Measurements from ENCODE around the gene SCN4B. TPM values are rescaled to one million over a fixed set of nuclear protein-coding genes. Genes with fewer than 3 reads are reported as not detected.

SCN4B gene
- polyA plus RNA-seq, 1 experiment: 0.43 TPM

DNA sequence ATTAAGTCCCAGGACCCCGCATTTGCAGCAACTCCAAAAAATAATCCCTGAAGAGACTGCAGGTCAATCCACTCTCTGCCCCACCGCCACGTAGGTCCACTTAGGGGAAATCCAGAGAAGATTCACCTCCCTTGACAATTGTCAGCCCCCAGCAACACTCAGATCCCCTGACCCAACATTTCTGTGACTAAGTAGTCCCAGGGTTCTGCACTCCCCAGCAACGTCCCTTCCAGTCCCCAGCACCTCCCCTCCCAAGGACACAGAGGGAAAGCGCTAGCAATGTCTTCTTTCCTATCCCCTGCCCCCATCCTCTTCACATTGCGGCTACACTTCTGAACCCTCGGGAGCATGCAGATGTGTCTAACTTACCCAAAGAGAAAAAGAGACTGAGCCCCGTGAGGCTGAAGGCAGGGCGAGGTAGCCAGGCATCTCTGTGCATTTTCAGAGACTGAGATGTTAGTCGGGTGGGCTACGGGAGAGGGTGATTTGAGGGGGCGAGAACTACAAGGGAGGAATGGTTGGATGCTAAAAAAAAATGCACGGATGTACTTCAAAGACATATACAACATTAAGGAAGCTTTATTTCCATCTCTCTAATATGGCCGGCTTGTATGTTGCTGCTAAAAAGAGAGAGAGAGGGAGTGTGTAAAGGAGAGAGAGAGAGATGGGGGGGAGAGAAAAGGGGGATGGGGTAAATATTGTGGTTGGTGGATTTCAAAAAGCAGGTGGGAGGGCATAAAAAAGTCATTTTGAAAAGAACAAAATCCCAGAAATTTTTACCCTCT is 23.6 kb upstream of the SCN4B start, which contains the start of gene SCN2B:
TSS of gene SCN2B (minus strand) at position 647 of the 785 bp plus-strand sequence. CDS start at position 439, 208 bp downstream.
- ChIA-PET CTCF (interaction anchor here (1.1 kb wide), 1 partner anchor 10 kb away, joined by 3 read pairs; no protein-coding TSS in a partner anchor), POLR2A (no interaction called here)
- H3K36me3 ChIP-seq (ENCODE audit: control insufficient read depth, insufficient read depth, low read length): no peaks in the 10 kb centered on the region
- H3K27me3 ChIP-seq (ENCODE audit: control insufficient read depth, insufficient read depth, low read length): peaks cover 20% of the 10 kb centered on the region
- H3K4me3 ChIP-seq (ENCODE audit: low read depth, low read length): no peak within 1 kb of the TSS
- no peak for DNase-seq (ENCODE audit: low read depth)
- TF ChIP-seq CTCF (IDR thresholded peaks at IDR 0.05; ENCODE audit: insufficient read depth, low read depth, low read length): no peak

GRCh38 chr11:118175031-118175992 is 22.7 kb upstream of the SCN4B start:
- no peak overlapping the region for H3K4me3 ChIP-seq (ENCODE audit: low read depth, low read length)
- ChIA-PET POLR2A (no interaction called here), CTCF (interaction anchor here (0.8 to 1.2 kb wide), 3 partner anchors 9 to 37 kb away, joined by 3 read pairs; no protein-coding TSS in a partner anchor)
- no peak for TF ChIP-seq CTCF (IDR thresholded peaks at IDR 0.05; ENCODE audit: insufficient read depth, low read depth, low read length)
- H3K27me3 ChIP-seq (ENCODE audit: control insufficient read depth, insufficient read depth, low read length): peaks cover 20% of the 10 kb centered on the region
- no peak for DNase-seq (ENCODE audit: low read depth)
- no peaks in the 10 kb centered on the region for H3K36me3 ChIP-seq (ENCODE audit: control insufficient read depth, insufficient read depth, low read length)

DNA sequence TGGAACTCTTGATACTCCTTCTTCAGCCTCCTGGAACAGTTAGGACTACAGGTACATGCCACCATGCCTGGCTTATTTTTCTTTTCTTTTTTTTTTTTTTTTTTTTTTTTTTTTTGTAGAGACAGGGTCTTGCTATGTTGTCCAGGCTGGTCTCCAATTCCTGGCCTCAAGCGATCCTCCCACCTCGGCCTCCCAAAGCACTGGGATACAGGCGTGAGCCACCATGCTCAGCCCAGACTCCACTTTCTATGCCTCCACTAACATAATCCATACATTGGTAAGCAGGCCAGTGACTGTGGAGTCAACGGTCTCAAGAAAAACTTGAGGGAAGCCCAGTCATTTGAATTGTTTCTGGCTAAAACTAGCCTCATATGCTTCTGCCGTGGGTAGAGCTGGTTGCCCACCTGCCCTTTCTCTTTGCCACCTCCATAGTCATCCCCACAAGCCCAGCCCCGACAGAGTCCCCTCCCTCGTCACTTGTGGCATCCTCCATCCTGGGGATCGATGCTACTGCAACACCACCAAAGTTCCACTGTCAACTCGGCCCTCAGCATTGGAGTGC is 21.5 kb upstream of the SCN4B start:
- DNase-seq (ENCODE audit: low read depth): no peak
- TF ChIP-seq CTCF (IDR thresholded peaks at IDR 0.05; ENCODE audit: insufficient read depth, low read depth, low read length): no peak
- ChIA-PET POLR2A (no interaction called here), CTCF (no interaction called here)
- peaks cover 20% of the 10 kb centered on the region for H3K27me3 ChIP-seq (ENCODE audit: control insufficient read depth, insufficient read depth, low read length)
- H3K4me3 ChIP-seq (ENCODE audit: low read depth, low read length): no peak overlapping the region
- no peaks in the 10 kb centered on the region for H3K36me3 ChIP-seq (ENCODE audit: control insufficient read depth, insufficient read depth, low read length)

DNA sequence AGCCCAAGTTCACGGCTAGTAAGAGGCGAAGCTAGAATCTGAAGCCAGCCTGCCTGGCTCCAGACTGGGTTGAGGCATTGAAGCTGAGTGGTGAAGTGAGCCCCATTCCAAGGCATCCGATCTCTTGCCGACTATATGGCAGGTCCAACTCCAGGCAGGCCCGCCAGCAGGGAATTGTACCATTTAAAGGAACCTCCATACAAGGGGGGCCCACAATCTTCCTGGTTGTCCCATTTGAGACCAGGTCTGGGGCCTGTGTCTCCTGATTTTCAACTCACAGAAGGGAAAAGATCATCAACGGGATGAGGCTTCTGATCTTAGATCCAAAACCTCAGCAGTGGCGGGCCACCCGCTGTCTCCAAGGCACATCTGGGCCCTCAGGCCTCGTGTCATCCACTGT is 19.7 kb upstream of the SCN4B start:
- no peak for DNase-seq (ENCODE audit: low read depth)
- POLR2A ChIA-PET: no interaction called here
- peaks cover 20% of the 10 kb centered on the region for H3K27me3 ChIP-seq (ENCODE audit: control insufficient read depth, insufficient read depth, low read length)
- CTCF ChIA-PET: interaction anchor here (0.6 to 8.3 kb wide), 25 partner anchors 9 to 1718 kb away, joined by 3 to 161 read pairs (median 4); partner anchors contain the start of gene SCN4B
- no peak overlapping the region for H3K4me3 ChIP-seq (ENCODE audit: low read depth, low read length)
- no peaks in the 10 kb centered on the region for H3K36me3 ChIP-seq (ENCODE audit: control insufficient read depth, insufficient read depth, low read length)
- no peak for TF ChIP-seq CTCF (IDR thresholded peaks at IDR 0.05; ENCODE audit: insufficient read depth, low read depth, low read length)
